SK-N-SH treated with all-trans-retinoic acid at 6 μM for 48 hours (cell line): ENCODE measurements around the gene CCDC88B.

Experiments
- ATAC-seq: fragments of 200-7000 bp; cut with Tn5 transposase; 3 replicates; pipeline ENCODE4 v1.9.1; 2020; ENCODE audit warnings: mild to moderate bottlenecking, moderate library complexity
- ARNTL ChIP-seq: fragments of 450-650 bp; formaldehyde crosslinking; IDR thresholded peaks from 2 replicates; pipeline ENCODE4 v1.5.0; 2020; ENCODE audit warnings: low read depth, mild to moderate bottlenecking, moderate library complexity, borderline replicate concordance
- BACH2 ChIP-seq: fragments of 250-450 bp; sonication (Bioruptor Pico); IDR thresholded peaks from 2 replicates; pipeline ENCODE4 v1.9.0; 2021; ENCODE audit warnings: mild to moderate bottlenecking, borderline replicate concordance
- CSDC2 ChIP-seq: fragments of 250-450 bp; sonication (Bioruptor Pico); IDR thresholded peaks from 2 replicates; pipeline ENCODE4 v1.5.0; 2020; ENCODE audit warnings: mild to moderate bottlenecking, moderate library complexity
- ESRRG ChIP-seq: fragments of 250-450 bp; sonication (Bioruptor Pico); IDR thresholded peaks from 2 replicates; pipeline ENCODE4 v1.6.1; 2021; ENCODE audit warnings: mild to moderate bottlenecking
- GLIS3 ChIP-seq: fragments of 250-450 bp; sonication (Bioruptor Pico); IDR thresholded peaks from 2 replicates; pipeline ENCODE4 v1.5.0; 2020; ENCODE audit warnings: mild to moderate bottlenecking, moderate library complexity
- ISL1 ChIP-seq: fragments of 250-450 bp; sonication (Bioruptor Pico); IDR thresholded peaks from 2 replicates; pipeline ENCODE4 v2.1.2; 2022; ENCODE audit warnings: mild to moderate bottlenecking, moderate library complexity
- OSR1 ChIP-seq: fragments of 250-450 bp; sonication (Bioruptor Pico); IDR thresholded peaks from 2 replicates; pipeline ENCODE4 v1.8.0; 2022; ENCODE audit warnings: moderate library complexity, mild to moderate bottlenecking, inconsistent platforms
- POU6F1 ChIP-seq: fragments of 250-450 bp; sonication (Bioruptor Pico); IDR thresholded peaks from 2 replicates; pipeline ENCODE4 v1.8.0; 2021; ENCODE audit warnings: low read depth, mild to moderate bottlenecking, moderate library complexity, borderline replicate concordance
- RARB ChIP-seq: fragments of 250-450 bp; sonication (Bioruptor Pico); IDR thresholded peaks from 2 replicates; pipeline ENCODE4 v1.8.0; 2021; ENCODE audit warnings: mild to moderate bottlenecking, moderate library complexity
- SNAI2 ChIP-seq: fragments of 250-450 bp; sonication (Bioruptor Pico); IDR thresholded peaks from 2 replicates; pipeline ENCODE4 v1.5.0; 2020; ENCODE audit warnings: mild to moderate bottlenecking, moderate library complexity
- TCF4 ChIP-seq: fragments of 250-450 bp; sonication (Bioruptor Pico); IDR thresholded peaks from 2 replicates; pipeline ENCODE4 v1.8.0; 2021; ENCODE audit warnings: mild to moderate bottlenecking, moderate library complexity, borderline replicate concordance
- TOX ChIP-seq: fragments of 250-450 bp; sonication (Bioruptor Pico); IDR thresholded peaks from 2 replicates; pipeline ENCODE4 v1.8.0; 2021; ENCODE audit warnings: mild to moderate bottlenecking, moderate library complexity, borderline replicate concordance
- ZC3H10 ChIP-seq: fragments of 250-450 bp; sonication (Bioruptor Pico); IDR thresholded peaks from 2 replicates; pipeline ENCODE4 v1.5.1; 2021; ENCODE audit warnings: mild to moderate bottlenecking, moderate library complexity
- ZFP3 ChIP-seq: fragments of 250-450 bp; sonication (Bioruptor Pico); IDR thresholded peaks from 2 replicates; pipeline ENCODE4 v1.5.0; 2020; ENCODE audit warnings: mild to moderate bottlenecking, moderate library complexity
- ZFP30 ChIP-seq: fragments of 450-650 bp; formaldehyde crosslinking; IDR thresholded peaks from 2 replicates; pipeline ENCODE4 v1.5.0; 2022; ENCODE audit warnings: mild to moderate bottlenecking, moderate library complexity
- ZNF70 ChIP-seq: fragments of 450-650 bp; formaldehyde crosslinking; IDR thresholded peaks from 2 replicates; pipeline ENCODE4 v1.5.0; 2020; ENCODE audit warnings: mild to moderate bottlenecking, moderate library complexity
- ZNF8 ChIP-seq: fragments of 450-650 bp; formaldehyde crosslinking; IDR thresholded peaks from 2 replicates; pipeline ENCODE4 v1.5.0; 2020; ENCODE audit warnings: mild to moderate bottlenecking, moderate library complexity
- TF ChIP-seq, protein P1 (sequence below): fragments of 250-450 bp; sonication (Bioruptor Pico); IDR thresholded peaks from 2 replicates; pipeline ENCODE4 v1.5.0; 2020; ENCODE audit warnings: mild to moderate bottlenecking, moderate library complexity
- TF ChIP-seq, protein P2 (sequence below): fragments of 250-450 bp; sonication (Bioruptor Pico); IDR thresholded peaks from 2 replicates; pipeline ENCODE4 v1.5.1; 2020; ENCODE audit warnings: low read depth, mild to moderate bottlenecking, moderate library complexity
- TF ChIP-seq, protein P3 (sequence below): fragments of 250-450 bp; sonication (Bioruptor Pico); IDR thresholded peaks from 2 replicates; pipeline ENCODE4 v1.5.1; 2021; ENCODE audit warnings: mild to moderate bottlenecking, moderate library complexity

CCDC88B gene

DNA sequence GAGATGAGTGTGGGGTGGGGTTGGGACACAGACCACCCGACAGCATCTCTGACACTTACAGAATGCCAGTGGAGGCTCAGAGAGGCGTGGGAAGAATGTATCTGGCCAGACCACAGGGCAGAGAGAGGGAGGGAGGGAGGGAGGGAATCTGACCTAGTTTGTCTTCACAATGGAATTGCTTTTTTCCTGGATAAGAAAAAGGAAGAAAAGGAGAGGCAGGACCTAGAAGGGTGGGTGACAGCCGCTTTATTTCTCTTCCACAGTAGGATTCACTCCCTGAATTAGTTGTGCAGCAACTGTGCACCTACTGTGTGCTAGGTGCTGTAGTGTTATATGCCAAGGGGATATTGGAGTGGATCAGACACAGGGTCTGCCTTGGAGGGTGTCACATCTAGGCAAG is 45.2 kb upstream of the CCDC88B start:
- no peak for ATAC-seq
- TF ChIP-seq ZNF70, result no peak
- TF ChIP-seq ESRRG (CRISPR knock-in tag), result no peak
- TF ChIP-seq BACH2 (CRISPR knock-in tag), result no peak
- TF ChIP-seq ISL1 (CRISPR knock-in tag), result no peak
- TF ChIP-seq, protein P1, sequence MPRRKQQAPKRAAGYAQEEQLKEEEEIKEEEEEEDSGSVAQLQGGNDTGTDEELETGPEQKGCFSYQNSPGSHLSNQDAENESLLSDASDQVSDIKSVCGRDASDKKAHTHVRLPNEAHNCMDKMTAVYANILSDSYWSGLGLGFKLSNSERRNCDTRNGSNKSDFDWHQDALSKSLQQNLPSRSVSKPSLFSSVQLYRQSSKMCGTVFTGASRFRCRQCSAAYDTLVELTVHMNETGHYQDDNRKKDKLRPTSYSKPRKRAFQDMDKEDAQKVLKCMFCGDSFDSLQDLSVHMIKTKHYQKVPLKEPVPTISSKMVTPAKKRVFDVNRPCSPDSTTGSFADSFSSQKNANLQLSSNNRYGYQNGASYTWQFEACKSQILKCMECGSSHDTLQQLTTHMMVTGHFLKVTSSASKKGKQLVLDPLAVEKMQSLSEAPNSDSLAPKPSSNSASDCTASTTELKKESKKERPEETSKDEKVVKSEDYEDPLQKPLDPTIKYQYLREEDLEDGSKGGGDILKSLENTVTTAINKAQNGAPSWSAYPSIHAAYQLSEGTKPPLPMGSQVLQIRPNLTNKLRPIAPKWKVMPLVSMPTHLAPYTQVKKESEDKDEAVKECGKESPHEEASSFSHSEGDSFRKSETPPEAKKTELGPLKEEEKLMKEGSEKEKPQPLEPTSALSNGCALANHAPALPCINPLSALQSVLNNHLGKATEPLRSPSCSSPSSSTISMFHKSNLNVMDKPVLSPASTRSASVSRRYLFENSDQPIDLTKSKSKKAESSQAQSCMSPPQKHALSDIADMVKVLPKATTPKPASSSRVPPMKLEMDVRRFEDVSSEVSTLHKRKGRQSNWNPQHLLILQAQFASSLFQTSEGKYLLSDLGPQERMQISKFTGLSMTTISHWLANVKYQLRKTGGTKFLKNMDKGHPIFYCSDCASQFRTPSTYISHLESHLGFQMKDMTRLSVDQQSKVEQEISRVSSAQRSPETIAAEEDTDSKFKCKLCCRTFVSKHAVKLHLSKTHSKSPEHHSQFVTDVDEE (CRISPR knock-in tag), result no peak
- TF ChIP-seq ZNF8 (CRISPR knock-in tag), result no peak
- TF ChIP-seq, protein P2, sequence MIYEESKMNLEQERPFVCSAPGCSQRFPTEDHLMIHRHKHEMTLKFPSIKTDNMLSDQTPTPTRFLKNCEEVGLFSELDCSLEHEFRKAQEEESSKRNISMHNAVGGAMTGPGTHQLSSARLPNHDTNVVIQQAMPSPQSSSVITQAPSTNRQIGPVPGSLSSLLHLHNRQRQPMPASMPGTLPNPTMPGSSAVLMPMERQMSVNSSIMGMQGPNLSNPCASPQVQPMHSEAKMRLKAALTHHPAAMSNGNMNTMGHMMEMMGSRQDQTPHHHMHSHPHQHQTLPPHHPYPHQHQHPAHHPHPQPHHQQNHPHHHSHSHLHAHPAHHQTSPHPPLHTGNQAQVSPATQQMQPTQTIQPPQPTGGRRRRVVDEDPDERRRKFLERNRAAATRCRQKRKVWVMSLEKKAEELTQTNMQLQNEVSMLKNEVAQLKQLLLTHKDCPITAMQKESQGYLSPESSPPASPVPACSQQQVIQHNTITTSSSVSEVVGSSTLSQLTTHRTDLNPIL, result no peak
- TF ChIP-seq, protein P3, sequence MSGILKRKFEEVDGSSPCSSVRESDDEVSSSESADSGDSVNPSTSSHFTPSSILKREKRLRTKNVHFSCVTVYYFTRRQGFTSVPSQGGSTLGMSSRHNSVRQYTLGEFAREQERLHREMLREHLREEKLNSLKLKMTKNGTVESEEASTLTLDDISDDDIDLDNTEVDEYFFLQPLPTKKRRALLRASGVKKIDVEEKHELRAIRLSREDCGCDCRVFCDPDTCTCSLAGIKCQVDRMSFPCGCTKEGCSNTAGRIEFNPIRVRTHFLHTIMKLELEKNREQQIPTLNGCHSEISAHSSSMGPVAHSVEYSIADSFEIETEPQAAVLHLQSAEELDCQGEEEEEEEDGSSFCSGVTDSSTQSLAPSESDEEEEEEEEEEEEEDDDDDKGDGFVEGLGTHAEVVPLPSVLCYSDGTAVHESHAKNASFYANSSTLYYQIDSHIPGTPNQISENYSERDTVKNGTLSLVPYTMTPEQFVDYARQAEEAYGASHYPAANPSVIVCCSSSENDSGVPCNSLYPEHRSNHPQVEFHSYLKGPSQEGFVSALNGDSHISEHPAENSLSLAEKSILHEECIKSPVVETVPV (CRISPR knock-in tag), result no peak
- no peak for TF ChIP-seq TCF4 (CRISPR knock-in tag)
- no peak for TF ChIP-seq TOX (CRISPR knock-in tag)
- no peak for TF ChIP-seq POU6F1
- no peak for TF ChIP-seq CSDC2 (CRISPR knock-in tag)
- TF ChIP-seq SNAI2, result no peak
- TF ChIP-seq GLIS3 (CRISPR knock-in tag), result no peak

GRCh38 chr11:64295760-64296159 is 44.2 kb upstream of the CCDC88B start:
- no peak for TF ChIP-seq ZFP3
- TF ChIP-seq, protein P1 (CRISPR knock-in tag), result no peak
- TF ChIP-seq ZNF70, result no peak
- TF ChIP-seq POU6F1, result no peak
- TF ChIP-seq GLIS3 (CRISPR knock-in tag), result no peak
- TF ChIP-seq ZC3H10 (CRISPR knock-in tag), result no peak
- no peak for TF ChIP-seq ISL1 (CRISPR knock-in tag)
- no peak for TF ChIP-seq BACH2 (CRISPR knock-in tag)
- TF ChIP-seq ZNF8 (CRISPR knock-in tag), result no peak
- TF ChIP-seq OSR1, result no peak
- no peak for TF ChIP-seq TCF4 (CRISPR knock-in tag)
- TF ChIP-seq ESRRG (CRISPR knock-in tag), result no peak
- TF ChIP-seq, protein P3 (CRISPR knock-in tag), result no peak
- no peak for TF ChIP-seq ZFP30 (CRISPR knock-in tag)
- TF ChIP-seq, protein P2, result no peak
- no peak for TF ChIP-seq SNAI2
- no peak for TF ChIP-seq CSDC2 (CRISPR knock-in tag)
- TF ChIP-seq RARB (CRISPR knock-in tag), result no peak
- TF ChIP-seq ARNTL (CRISPR knock-in tag), result no peak
- TF ChIP-seq, all 23 proteins: peak for 0
- no peak for ATAC-seq
